GM21786 (cell line): ENCODE results near the gene MUC2.

Source experiments
- ATAC-seq: cut with Tn5 transposase; IDR thresholded peaks from one replicate; pipeline ENCODE4 v1.9.1; 2021; ENCODE audit not compliant: unreplicated experiment

The MUC2 gene

DNA sequence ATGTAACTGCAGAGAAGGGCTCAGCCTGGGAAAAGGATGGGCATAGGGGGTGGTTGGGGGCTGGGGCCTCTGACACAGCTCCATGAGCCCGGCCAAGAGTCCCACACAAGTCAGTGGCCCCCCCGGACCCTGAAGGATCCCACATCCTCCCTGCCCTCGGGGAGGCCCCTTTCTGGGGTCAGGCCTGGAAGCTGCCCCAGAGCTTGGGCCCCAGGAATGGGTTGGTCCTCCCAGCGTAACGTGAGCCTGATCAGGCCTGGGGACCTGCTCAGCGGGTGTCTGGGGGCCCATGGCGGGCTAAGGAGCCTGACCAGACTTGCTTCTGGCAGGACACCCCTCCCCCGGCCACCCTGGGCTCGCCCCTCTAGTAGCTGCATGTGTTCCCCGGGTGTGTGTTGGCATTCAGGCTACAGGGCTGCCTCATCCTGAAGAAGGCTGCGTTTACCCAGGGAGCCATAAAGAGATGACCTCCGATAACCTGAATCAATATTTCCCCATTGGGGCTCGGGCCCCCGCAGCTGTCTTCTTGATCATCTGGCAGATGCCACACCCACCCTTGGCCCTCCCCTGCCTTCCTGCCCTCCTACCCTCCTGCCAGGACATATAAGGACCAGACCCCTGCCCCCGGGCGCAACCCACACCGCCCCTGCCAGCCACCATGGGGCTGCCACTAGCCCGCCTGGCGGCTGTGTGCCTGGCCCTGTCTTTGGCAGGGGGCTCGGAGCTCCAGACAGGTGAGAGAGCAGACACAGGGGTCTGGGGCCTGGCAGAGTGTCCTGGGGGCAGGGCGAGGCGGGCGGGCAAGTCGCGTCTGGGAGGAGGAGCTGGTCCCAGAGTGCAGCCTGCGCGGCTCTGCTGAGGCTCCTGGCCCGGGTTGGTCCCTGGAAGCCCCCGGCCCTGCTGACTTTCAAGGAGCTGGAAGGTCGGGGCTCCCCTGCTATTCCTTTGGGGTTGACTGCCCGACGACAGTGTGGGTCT is at the start of gene MUC2:
Gene MUC2 (plus strand): TSS at position 631 of the 978 bp plus-strand sequence.
- ATAC-seq, result no peak

GRCh38 chr11:1025410-1026162 is 49.1 kb upstream of the MUC2 start:
- no peak for ATAC-seq

- no peak for ATAC-seq
Measured at GRCh38 chr11:1026163-1026450, 48.6 kb upstream of the MUC2 start.

DNA sequence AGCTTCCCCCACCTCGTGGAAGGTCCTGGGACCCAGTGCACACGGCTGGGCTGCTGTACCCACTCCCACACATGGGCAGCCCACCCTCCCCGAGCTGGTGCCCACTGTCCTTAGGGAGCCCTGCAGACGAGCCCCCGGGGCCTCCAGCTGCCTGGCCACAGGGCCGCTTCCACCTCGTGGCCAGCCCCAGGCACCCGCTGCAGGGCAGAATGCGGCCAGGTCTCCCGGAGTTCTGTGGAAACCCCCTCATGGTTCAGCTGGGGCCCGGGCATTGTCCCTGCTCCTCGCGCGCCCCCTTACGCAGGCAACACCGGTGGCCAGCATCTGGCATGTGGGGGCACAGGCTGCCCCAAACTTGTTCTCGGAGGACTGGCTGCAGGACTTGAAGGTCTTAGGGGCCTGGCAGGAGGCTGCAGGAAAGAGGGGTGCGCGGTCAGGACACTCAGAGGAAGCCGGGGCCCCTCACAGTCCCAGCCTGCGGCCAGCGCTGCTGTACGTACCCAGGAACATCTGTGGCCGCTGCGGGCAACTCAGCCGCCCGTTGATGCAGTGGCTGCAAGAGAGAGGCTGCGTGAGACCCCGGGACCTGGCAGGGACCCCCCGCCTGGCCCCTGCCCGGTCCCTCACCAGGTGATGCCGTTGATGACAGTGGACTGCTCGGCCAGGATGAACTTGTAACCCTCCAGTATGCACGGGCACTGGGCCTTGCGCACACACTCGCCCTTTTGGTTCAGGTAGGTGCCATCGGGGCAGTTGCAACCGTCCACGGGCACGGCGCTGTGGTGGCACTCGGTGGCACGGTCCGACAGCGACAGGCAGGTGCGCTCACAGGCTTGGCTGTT is 47.8 kb upstream of the MUC2 start:
- no peak for ATAC-seq

DNA sequence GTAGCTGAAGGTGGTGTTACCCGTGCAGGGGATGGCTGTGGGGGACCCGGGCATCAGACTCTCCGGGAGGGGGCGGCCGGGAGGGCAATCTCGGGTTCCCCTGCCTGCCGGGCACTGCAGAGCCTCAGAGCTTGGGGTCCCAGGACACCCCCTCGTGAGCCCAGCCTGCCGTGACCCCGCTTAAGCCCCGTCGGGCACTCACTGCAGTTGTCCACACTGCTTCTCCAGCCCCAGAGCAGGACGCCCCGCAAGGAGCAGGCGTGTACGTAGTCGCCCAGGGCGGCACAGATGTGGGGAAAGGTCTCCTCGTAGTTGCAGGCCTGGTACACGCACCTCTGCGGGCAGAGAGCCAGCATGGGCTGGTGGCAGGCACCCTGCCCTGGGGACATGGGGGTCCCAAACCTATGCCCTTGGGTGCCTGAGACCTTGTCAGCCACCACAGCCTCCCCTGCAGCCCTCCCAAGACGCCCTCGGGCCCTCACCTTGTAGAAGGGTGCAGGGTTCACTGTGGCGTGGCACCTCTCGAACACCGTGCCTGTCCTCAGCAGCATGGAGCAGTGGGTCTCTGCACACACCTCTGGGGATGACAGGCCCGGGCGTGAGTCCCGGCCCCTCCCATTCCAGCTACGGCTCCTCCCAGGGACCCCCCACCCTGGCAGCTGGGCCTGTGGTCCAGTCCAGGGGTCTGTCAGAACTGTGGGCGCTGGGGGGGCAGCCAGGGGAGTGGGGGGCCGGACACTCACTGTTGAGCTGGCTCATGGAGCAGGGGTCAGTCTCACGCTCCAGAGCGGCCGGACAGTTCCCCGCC is 47.0 kb upstream of the MUC2 start:
- ATAC-seq, result no peak

- no peak for ATAC-seq
Measured at GRCh38 chr11:1028291-1028540, 46.5 kb upstream of the MUC2 start.

DNA sequence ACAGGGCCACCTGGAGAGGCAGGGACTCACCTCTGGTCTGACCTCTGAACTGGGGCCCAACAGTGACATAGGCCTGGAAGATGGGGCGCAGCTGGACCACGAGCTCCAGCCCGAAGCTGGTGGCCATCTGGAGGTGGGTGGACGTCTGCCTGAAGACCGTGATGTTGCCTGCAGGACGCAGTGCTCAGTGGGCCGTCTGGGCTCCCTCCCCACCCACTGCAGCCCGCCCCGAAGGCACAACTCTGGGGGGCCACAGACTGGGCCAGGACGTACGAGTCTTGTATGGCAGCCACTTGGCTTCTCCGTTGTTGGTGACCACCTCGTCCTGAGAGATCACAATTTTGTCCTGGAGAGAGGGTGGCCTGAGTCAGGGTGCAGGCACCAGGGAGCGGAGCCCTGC is 46.1 kb upstream of the MUC2 start:
- ATAC-seq, result no peak

- ATAC-seq, result no peak
Measured at GRCh38 chr11:1029051-1029450, 45.6 kb upstream of the MUC2 start.

DNA sequence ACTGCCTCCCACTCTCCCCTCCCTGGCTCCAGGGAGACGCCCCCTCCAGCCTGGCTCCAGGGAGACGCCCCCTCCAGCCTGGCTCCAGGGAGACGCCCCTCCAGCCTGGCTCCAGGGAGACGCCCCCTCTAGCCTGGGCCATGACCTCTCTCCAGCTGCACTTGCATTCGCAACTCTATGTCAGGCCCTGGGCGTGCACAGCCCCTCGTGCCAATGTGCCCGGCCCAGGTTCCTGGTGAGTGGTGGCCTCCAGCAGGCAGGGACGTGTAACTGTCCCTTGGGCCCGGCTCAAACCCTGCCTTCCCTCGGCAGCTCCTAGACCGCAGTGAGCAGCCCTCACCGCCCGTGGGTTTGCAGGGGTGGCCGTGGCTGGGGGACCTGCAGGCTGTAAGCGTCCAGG is 45.0 kb upstream of the MUC2 start:
- no peak for ATAC-seq

GRCh38 chr11:1030086-1030485 is 44.6 kb upstream of the MUC2 start:
- ATAC-seq, result no peak

- ATAC-seq, result no peak
Measured at GRCh38 chr11:1030556-1030955, 44.1 kb upstream of the MUC2 start.

- ATAC-seq, result no peak
Measured at GRCh38 chr11:1031121-1031899, 43.4 kb upstream of the MUC2 start.

DNA sequence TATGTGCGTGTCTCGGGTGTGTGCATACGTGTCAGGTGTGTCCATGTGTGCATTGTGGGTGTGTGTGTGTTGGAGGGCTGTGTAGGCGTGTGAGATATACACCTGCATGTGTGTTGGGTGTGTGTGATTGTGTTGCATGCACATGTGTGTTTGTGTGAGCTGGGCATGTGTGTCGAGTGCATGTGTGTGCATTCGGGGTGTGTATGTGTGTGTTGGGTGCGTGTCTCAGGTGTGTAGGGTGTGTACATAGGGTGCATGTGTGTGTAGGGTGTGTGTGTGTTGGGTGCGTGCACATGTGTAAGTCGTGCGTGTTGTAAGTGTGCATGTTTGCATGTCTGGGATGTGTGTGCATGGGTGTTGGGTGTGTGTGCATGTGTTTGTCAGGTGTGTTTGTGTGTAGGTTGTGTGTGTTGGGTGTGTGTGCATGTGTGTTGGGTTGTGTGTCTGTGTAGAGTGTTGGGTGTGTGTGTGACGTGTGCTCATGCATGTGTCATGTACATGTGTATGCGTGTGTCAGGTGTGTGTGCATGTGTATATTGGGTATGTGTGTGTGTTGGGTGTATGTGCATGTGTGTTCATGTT is 42.3 kb upstream of the MUC2 start:
- ATAC-seq, result no peak

- no peak for ATAC-seq
Measured at GRCh38 chr11:1033016-1033798, 41.5 kb upstream of the MUC2 start.

DNA sequence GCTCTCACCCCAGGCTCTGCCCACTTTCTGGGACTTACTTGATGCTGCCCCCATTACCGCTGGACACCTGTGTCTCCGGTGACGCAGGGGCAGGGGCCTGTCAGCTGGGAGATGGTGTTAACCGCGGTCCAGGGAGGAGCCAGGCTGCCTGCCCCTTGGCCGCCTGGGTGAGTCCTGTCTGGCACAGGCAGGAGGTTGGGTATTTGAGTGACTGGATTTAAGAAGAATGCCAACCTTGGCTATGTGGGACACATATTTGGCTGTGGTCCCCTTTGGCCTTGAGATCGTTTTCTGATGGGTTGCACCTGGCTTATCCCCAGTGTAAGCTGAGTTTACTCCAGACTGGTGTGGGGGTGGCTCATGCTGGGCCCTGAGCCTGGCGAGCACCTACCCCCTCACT is 40.7 kb upstream of the MUC2 start:
- no peak for ATAC-seq

GRCh38 chr11:1034456-1035295 is 40.0 kb upstream of the MUC2 start:
- no peak for ATAC-seq

GRCh38 chr11:1035577-1036283 is 38.9 kb upstream of the MUC2 start:
- no peak for ATAC-seq
